Vagina (tissue), 2 donors: ENCODE measurements around the gene TBC1D14. TPM values are rescaled to one million over a fixed set of nuclear protein-coding genes. Genes with fewer than 3 reads are reported as not detected.

Experiments used
- DNase-seq, 2 donors: peaks; one replicate each; pipeline ENCODE4 v3.0.0-alpha.2; 2017; ENCODE audit errors: extremely low spot score in 2 of 2
- H3K27ac ChIP-seq: fragments of 200-600 bp; sonication (generic); one replicate; pipeline ENCODE4 v1.5.1; 2019
- H3K27me3 ChIP-seq: fragments of 200-600 bp; sonication (generic); one replicate; pipeline ENCODE4 v1.5.1; 2019
- H3K36me3 ChIP-seq, 2 donors: fragments of 200-600 bp; sonication (generic); one replicate each; pipeline ENCODE4 v1.5.1; 2017 to 2019
- H3K4me1 ChIP-seq: fragments of 200-600 bp; sonication (generic); one replicate; pipeline ENCODE4 v1.5.1; 2019
- H3K4me3 ChIP-seq, 2 donors: fragments of 200-600 bp; sonication (generic); 1 replicate in 1 of 2; 2 replicates in 1 of 2; pipeline ENCODE4 v1.5.1; 2016 to 2019
- H3K9me3 ChIP-seq: fragments of 200-600 bp; sonication (generic); one replicate; pipeline ENCODE4 v1.5.1; 2019
- POLR2A ChIP-seq, 2 donors: fragments of 450-650 bp; IDR thresholded peaks; one replicate each; pipeline ENCODE4 v1.6.1; 2017; ENCODE audit warnings: antibody characterized with exemption in 2 of 2, mild to moderate bottlenecking in 2 of 2, moderate library complexity in 2 of 2
- POLR2AphosphoS5 ChIP-seq, 2 donors: sonication (generic); formaldehyde crosslinking; IDR thresholded peaks; one replicate each; pipeline ENCODE4 v1.9.0; 2017; ENCODE audit warnings: antibody characterized with exemption in 2 of 2, mild to moderate bottlenecking in 2 of 2, low read depth in 1 of 2; ENCODE audit not compliant: insufficient read depth in 1 of 2
- intact Hi-C: fragments of 100-400 bp; cut with DNase I; formaldehyde crosslinking; loops from one replicate; pipeline ENCODE4 v1.15.1; 2023
- total RNA-seq: library from RNA; depleted of rRNA; stranded (reverse); fragments of >200 nt; gene quantifications from one replicate; pipeline ENCODE4 v1.2.3, GENCODE V29; 2016
- TF ChIP-seq, protein P1 (sequence below), 3 experiments: fragments of 450-650 bp in 2 of 3; fragments of 200-600 bp in 1 of 3; sonication (generic) in 1 of 3; IDR thresholded peaks; one replicate each; pipeline ENCODE4 v1.5.1; 2017 to 2019; ENCODE audit warnings: antibody characterized with exemption in 3 of 3, mild to moderate bottlenecking in 2 of 3, moderate library complexity in 2 of 3

TBC1D14 gene
- total RNA-seq, 1 donor from 2014 or later, result 35.4 TPM

DNA sequence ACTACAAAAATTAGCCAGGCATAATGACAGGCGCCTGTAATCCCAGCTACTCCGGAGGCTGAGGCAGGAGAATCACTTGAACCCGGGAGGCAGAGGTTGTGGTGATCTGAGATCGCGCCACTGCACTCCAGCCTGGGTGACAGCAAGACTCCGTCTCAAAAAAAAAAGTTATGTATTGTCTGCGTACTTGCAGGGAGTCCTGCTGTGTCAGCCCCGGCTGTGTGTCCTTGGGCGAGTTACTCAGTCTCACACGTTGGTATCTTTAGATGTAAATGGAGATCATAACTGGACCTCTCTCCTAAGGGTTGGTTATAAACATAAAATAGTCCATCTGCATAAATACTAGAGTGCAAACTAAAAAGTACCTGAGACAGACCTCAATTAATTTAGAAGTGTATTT, 22.7 kb upstream of the TBC1D14 start:
- no peak for DNase-seq
- Histone ChIP-seq H3K4me3 (no peak overlapping the region), H3K27me3 (no peaks in the 10 kb centered on the region), H3K36me3 (peaks cover 0 to 20% of the 10 kb centered on the region in 2 donors), H3K4me1 (peaks cover 20% of the 10 kb centered on the region), H3K27ac (no peak overlapping the region), H3K9me3 (no peaks in the 10 kb centered on the region)
- intact Hi-C loops, result no loop called here
- TF ChIP-seq POLR2AphosphoS5 (IDR thresholded peaks at IDR 0.05; ENCODE audit: insufficient read depth in 1 of 2, low read depth in 1 of 2), result no peak
- no peak for TF ChIP-seq POLR2A (IDR thresholded peaks at IDR 0.05)
- TF ChIP-seq, protein P1, sequence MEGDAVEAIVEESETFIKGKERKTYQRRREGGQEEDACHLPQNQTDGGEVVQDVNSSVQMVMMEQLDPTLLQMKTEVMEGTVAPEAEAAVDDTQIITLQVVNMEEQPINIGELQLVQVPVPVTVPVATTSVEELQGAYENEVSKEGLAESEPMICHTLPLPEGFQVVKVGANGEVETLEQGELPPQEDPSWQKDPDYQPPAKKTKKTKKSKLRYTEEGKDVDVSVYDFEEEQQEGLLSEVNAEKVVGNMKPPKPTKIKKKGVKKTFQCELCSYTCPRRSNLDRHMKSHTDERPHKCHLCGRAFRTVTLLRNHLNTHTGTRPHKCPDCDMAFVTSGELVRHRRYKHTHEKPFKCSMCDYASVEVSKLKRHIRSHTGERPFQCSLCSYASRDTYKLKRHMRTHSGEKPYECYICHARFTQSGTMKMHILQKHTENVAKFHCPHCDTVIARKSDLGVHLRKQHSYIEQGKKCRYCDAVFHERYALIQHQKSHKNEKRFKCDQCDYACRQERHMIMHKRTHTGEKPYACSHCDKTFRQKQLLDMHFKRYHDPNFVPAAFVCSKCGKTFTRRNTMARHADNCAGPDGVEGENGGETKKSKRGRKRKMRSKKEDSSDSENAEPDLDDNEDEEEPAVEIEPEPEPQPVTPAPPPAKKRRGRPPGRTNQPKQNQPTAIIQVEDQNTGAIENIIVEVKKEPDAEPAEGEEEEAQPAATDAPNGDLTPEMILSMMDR (IDR thresholded peaks at IDR 0.05), result no peak

DNA sequence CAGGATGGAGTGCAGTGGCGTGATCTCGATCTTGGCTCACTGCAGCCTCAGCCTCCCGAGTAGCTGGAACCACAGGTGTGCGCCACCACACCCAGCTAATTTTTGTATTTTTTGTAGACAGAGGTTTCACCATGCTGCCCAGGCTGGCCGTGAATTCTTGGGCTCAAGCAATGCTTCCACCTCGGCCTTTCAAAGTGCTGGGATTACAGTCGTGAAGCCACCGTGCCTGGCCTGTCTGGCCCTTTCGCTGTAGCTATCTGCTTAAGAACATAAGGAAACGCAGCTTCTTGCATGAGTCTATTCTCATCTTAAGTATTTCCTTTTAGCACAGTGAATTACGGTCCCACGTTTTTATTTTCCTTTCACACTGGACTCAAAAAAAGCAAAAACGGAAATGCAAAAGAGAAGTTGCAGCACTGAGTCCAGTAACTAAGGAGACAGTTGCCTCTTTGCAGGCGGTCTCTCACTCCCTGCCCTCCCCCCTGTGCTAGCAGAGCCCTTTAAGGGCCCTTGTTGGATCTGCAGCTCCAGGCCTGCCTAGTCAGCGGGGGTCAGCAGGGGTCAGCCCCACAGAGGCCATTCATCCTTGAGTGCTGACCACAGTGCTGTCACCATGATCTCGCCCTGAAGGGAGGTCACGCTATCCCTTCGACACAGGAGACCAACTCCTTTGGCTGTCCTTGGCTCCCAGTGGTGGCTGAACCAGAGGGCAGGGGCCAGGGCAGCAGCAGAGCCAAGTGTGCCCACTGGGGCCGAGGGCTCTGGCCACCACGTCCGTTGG, 21.8 kb upstream of the TBC1D14 start:
- intact Hi-C loops, result no loop called here
- Histone ChIP-seq H3K9me3 (no peaks in the 10 kb centered on the region), H3K27me3 (no peaks in the 10 kb centered on the region), H3K4me3 (no peak overlapping the region), H3K36me3 (peaks cover 0 to 11% of the 10 kb centered on the region in 2 donors), H3K4me1 (peaks cover 29% of the 10 kb centered on the region), H3K27ac (no peak overlapping the region)
- no peak for DNase-seq
- TF ChIP-seq, protein P1 (IDR thresholded peaks at IDR 0.05), result no peak
- TF ChIP-seq POLR2A (IDR thresholded peaks at IDR 0.05) (no peak), POLR2AphosphoS5 (IDR thresholded peaks at IDR 0.05; ENCODE audit: insufficient read depth in 1 of 2, low read depth in 1 of 2) (no peak)

DNA sequence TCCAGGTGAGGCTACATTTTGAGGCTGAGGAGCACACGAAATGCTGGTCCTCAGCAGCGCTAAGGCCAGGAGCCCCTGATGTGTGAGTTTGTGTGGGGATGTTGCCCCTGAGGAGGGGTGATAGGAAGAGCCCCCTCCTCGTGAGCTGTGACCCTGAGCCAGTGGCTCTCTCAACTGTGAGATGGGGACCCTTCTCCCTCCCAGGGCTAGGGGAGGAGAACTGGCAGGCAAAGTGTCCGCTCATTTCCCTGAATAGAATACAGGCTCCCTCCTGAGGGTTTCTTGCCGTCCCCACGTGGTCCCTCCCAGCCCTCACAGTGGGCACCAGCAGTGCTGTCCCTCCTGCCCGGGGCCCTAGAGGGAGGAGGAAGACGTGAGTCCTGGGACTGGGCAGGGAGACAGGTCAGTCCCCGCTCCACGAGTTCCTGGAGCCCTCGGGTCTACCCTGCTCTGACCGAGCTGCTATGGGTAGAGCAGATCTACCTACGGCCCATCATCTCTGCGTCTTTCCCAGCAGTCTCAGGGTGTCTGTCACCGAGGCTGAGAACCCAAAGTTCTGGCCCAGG, 21.0 kb upstream of the TBC1D14 start:
- Histone ChIP-seq H3K27me3 (no peaks in the 10 kb centered on the region), H3K4me3 (no peak overlapping the region), H3K36me3 (peaks cover 0 to 3% of the 10 kb centered on the region in 2 donors), H3K4me1 (peaks cover 32% of the 10 kb centered on the region), H3K9me3 (no peaks in the 10 kb centered on the region), H3K27ac (no peak overlapping the region)
- no peak for DNase-seq
- intact Hi-C loops, result no loop called here
- TF ChIP-seq, protein P1 (IDR thresholded peaks at IDR 0.05), result no peak
- TF ChIP-seq POLR2A (IDR thresholded peaks at IDR 0.05), result no peak
- no peak for TF ChIP-seq POLR2AphosphoS5 (IDR thresholded peaks at IDR 0.05; ENCODE audit: insufficient read depth in 1 of 2, low read depth in 1 of 2)

DNA sequence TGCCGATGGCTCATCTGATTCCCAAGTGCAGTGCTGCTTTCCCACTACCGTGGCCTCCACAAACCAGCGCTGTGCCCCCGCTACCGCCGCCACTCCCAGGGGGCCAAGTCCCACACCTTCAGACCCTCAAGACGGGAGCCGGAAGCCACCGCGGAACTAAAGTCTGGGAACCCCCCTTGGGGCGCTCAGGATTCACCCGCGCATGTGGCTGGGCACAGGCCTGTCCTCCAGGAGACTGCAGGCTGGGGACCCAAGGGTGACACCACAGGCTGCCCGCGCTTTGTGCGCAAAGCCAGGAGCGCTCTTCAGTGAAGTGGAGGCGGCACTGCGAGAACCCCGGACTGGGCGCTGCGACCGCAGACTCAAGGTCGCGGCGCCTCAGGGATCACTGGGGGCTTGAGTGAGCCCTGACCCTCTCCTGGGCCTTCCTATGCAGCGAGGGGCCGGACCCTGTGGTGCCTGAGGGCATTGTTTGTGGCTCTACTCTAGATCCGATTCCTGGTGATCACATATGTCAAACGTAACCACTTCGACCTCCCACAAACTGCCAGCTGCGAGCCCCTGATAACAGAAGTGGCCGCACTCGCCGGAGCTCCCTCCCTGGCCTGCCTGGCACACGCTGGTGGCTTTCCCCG, 20.4 kb upstream of the TBC1D14 start:
- TF ChIP-seq POLR2AphosphoS5 (IDR thresholded peaks at IDR 0.05; ENCODE audit: insufficient read depth in 1 of 2, low read depth in 1 of 2) (no peak), POLR2A (IDR thresholded peaks at IDR 0.05) (no peak)
- TF ChIP-seq, protein P1 (IDR thresholded peaks at IDR 0.05), result no peak
- H3K27ac ChIP-seq, result no peak overlapping the region
- H3K36me3 ChIP-seq, result no peaks in the 10 kb centered on the region
- DNase-seq, result no peak
- peaks cover 32% of the 10 kb centered on the region for H3K4me1 ChIP-seq
- intact Hi-C loops, result no loop called here
- H3K9me3 ChIP-seq, result no peaks in the 10 kb centered on the region
- no peak overlapping the region for H3K4me3 ChIP-seq
- H3K27me3 ChIP-seq, result no peaks in the 10 kb centered on the region
